Trophoblast cell (in vitro differentiated cells and primary cell): ENCODE results near the gene P2RX6.

Experiments
- DNase-seq, 2 donors: peaks; one replicate each; pipeline ENCODE4 v3.0.0-alpha.2; 2016
- H2AFZ ChIP-seq: 2 replicates; pipeline ENCODE4 v1.6.1; 2013; ENCODE audit warnings: low read length, moderate library complexity, mild to moderate bottlenecking; ENCODE audit not compliant: insufficient read depth, poor library complexity
- H2AK5ac ChIP-seq: 2 replicates; pipeline ENCODE4 v1.6.1; 2013; ENCODE audit warnings: mild to moderate bottlenecking, low read length
- H2BK120ac ChIP-seq: 2 replicates; pipeline ENCODE4 v1.6.1; 2013; ENCODE audit warnings: low read length, mild to moderate bottlenecking, moderate library complexity; ENCODE audit not compliant: insufficient read depth, poor library complexity
- H2BK12ac ChIP-seq: 2 replicates; pipeline ENCODE4 v1.6.1; 2013; ENCODE audit warnings: mild to moderate bottlenecking, low read length, moderate library complexity
- H2BK5ac ChIP-seq: 2 replicates; pipeline ENCODE4 v1.6.1; 2013; ENCODE audit warnings: low read length, low read depth, moderate library complexity, mild to moderate bottlenecking; ENCODE audit not compliant: poor library complexity
- H3K14ac ChIP-seq: 2 replicates; pipeline ENCODE4 v1.6.1; 2013; ENCODE audit warnings: mild to moderate bottlenecking, low read length
- H3K18ac ChIP-seq: 2 replicates; pipeline ENCODE4 v1.6.1; 2013; ENCODE audit warnings: mild to moderate bottlenecking, low read length
- H3K23ac ChIP-seq: 2 replicates; pipeline ENCODE4 v1.6.1; 2013; ENCODE audit warnings: low read length
- H3K27ac ChIP-seq: 2 replicates; pipeline ENCODE4 v1.5.1; 2013; ENCODE audit warnings: low read depth, mild to moderate bottlenecking, inconsistent platforms, low read length, moderate library complexity
- H3K27me3 ChIP-seq: 2 replicates; pipeline ENCODE4 v1.6.1; 2013; ENCODE audit warnings: inconsistent platforms, mild to moderate bottlenecking, low read length, moderate library complexity; ENCODE audit not compliant: insufficient read depth
- H3K36me3 ChIP-seq, 2 experiments: 1 replicate in 1 of 2; 2 replicates in 1 of 2; pipeline ENCODE4 v1.6.1; 2013; ENCODE audit warnings: low read length in 2 of 2, mild to moderate bottlenecking in 2 of 2, moderate library complexity in 1 of 2; ENCODE audit not compliant: insufficient read depth in 2 of 2, control insufficient read depth in 1 of 2
- H3K4ac ChIP-seq: 2 replicates; pipeline ENCODE4 v1.6.1; 2013; ENCODE audit warnings: low read depth, mild to moderate bottlenecking, low read length, moderate library complexity
- H3K4me1 ChIP-seq, 2 experiments: 1 replicate in 1 of 2; 2 replicates in 1 of 2; pipeline ENCODE4 v1.6.1; 2013; ENCODE audit warnings: low read length in 2 of 2, mild to moderate bottlenecking in 2 of 2, moderate library complexity in 1 of 2; ENCODE audit not compliant: insufficient read depth in 2 of 2, control insufficient read depth in 1 of 2
- H3K4me2 ChIP-seq: 2 replicates; pipeline ENCODE4 v1.6.1; 2013; ENCODE audit warnings: inconsistent platforms, mild to moderate bottlenecking, low read length, moderate library complexity
- H3K4me3 ChIP-seq: 2 replicates; pipeline ENCODE4 v1.5.1; 2013; ENCODE audit warnings: mild to moderate bottlenecking, low read depth, low read length, inconsistent platforms
- H3K79me1 ChIP-seq: one replicate; pipeline ENCODE4 v1.6.1; 2013; ENCODE audit warnings: low read length
- H3K79me2 ChIP-seq: 2 replicates; pipeline ENCODE4 v1.6.1; 2013; ENCODE audit warnings: low read length, mild to moderate bottlenecking; ENCODE audit not compliant: control insufficient read depth, insufficient read depth, poor library complexity
- H3K9ac ChIP-seq: 2 replicates; pipeline ENCODE4 v1.6.1; 2013; ENCODE audit warnings: mild to moderate bottlenecking, low read length
- H3K9me3 ChIP-seq: 2 replicates; pipeline ENCODE4 v1.6.1; 2013; ENCODE audit warnings: low read depth, mild to moderate bottlenecking, control low read depth, inconsistent platforms, low read length; ENCODE audit not compliant: insufficient read depth
- H4K12ac ChIP-seq: 2 replicates; pipeline ENCODE4 v1.6.1; 2013; ENCODE audit warnings: low read depth, mild to moderate bottlenecking, low read length, moderate library complexity
- H4K8ac ChIP-seq: 2 replicates; pipeline ENCODE4 v1.6.1; 2013; ENCODE audit warnings: low read depth, mild to moderate bottlenecking, low read length, moderate library complexity
- H4K91ac ChIP-seq: one replicate; pipeline ENCODE4 v1.6.1; 2013; ENCODE audit warnings: low read depth, mild to moderate bottlenecking, low read length, moderate library complexity
- WGBS: extraction: QIAGEN DNeasy Blood & Tissue Kit; methylation state at CpG from one replicate; pipeline ENCODE4 v1.1.7; 2013; ENCODE audit warnings: missing lambda C conversion rate; ENCODE audit not compliant: insufficient read length, insufficient coverage; ENCODE audit errors: extremely low coverage; 5-methylcytosine and 5-hydroxymethylcytosine counted together

Gene P2RX6

DNA sequence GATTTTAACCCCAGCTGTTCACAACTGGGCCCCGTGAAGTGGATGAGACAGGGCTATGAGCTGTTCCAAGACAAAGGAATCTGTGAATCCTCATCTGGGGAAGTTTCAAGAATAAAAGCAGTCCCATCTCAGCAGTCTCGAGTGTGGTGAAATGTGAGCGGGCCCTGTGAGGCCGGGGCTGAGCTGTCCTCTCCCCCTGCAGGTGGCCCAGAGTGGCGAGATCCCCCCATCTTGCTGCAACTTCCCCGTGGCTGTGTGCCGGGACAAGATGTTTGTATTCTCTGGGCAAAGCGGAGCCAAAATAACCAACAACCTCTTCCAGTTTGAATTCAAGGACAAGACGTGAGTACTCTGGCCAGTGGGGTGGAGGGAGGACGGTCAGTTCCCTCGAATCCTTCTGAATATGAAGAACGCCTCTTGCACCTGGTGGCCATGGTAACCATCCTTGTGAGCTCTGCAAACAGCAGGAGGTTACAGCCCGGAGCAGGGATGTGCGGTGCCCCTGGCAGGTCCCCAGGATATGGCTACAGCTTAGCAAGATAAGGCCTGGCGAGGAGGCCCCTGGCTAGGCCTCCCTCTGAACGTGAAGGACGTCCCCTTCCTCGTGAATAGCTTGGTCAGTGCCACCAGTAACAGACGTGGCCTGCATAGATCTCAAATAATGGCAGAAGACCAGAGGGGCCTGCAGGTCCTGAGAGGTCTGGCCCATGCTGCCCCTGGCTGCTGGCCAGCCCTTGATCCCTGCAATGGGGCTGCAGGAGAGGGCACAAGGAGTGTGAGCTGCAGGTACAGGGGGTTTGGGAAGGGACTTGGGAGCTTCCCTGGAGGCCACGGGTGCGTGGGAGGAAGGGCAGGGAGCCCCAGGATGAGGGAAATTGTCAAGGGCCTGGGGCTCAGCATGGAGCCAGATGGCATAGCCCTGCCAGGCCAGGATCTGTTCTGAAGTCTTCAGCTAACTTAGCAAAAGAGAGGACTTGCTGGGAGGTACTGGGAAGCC, 24.5 kb upstream of the P2RX6 start:
- peaks cover 2% of the 10 kb centered on the region for H3K9me3 ChIP-seq
- H2BK5ac ChIP-seq = no peak overlapping the region
- no peak overlapping the region for H2BK12ac ChIP-seq
- no peak overlapping the region for H3K23ac ChIP-seq
- no peak overlapping the region for H4K12ac ChIP-seq
- no peak overlapping the region for H2AFZ ChIP-seq
- no peaks in the 10 kb centered on the region for H3K79me2 ChIP-seq
- H3K4me3 ChIP-seq = no peak overlapping the region
- H2BK120ac ChIP-seq = no peak overlapping the region
- no peak overlapping the region for H3K18ac ChIP-seq
- no peaks in the 10 kb centered on the region for H3K27me3 ChIP-seq
- H2AK5ac ChIP-seq = no peak overlapping the region
- no peak overlapping the region for H3K4ac ChIP-seq
- H3K4me2 ChIP-seq = no peak overlapping the region
- H3K14ac ChIP-seq = no peak overlapping the region
- no peak overlapping the region for H4K91ac ChIP-seq
- DNase-seq = no peak
- peaks cover 66 to 69% of the 10 kb centered on the region in 2 experiments for H3K36me3 ChIP-seq
- H3K79me1 ChIP-seq = no peaks in the 10 kb centered on the region
- H3K4me1 ChIP-seq = no peaks in the 10 kb centered on the region
- H3K27ac ChIP-seq = no peak overlapping the region
- H4K8ac ChIP-seq = no peak overlapping the region
- no peak overlapping the region for H3K9ac ChIP-seq
- no CpG with 5 or more reads among the region's 21 CpGs for WGBS

DNA sequence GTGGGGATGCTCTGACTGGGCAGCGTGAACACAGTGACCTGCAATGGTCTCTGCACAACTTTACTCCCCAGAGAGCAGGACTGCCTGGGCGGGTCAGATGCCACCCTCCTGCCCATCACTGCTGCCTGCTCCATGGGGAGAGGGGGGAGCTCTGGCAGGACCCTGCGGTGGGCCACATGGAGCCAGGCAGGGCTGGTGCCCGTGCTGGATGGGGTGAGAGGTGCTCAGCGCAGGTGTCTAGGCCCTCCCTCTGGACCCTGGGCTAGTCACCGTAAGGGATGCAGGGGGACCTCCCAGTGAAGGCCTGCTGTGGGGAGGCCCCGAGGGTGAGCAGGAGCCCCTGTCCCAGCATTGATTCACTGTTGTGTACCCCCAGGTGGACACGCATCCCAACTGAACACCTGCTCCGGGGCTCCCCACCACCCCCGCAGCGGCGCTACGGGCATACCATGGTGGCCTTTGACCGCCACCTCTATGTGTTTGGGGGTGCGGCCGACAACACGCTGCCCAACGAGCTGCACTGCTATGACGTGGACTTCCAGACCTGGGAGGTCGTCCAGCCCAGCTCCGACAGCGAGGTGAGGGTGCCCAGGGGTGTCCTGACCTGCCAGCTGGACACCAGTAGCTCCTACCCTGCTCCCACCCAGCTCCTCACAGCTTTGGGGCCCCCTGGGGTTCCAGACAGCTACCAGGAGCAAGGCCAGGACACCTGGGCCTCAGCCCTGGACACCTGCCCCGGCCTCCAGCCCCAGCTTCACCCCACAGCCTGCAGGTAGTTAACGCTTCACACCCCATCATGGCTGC, 23.5 kb upstream of the P2RX6 start:
- no peak overlapping the region for H3K14ac ChIP-seq
- DNase-seq = no peak
- H3K4me2 ChIP-seq = no peak overlapping the region
- WGBS = no CpG with 5 or more reads among the region's 24 CpGs
- H3K18ac ChIP-seq = no peak overlapping the region
- no peak overlapping the region for H3K23ac ChIP-seq
- no peak overlapping the region for H4K8ac ChIP-seq
- no peak overlapping the region for H3K4ac ChIP-seq
- H3K27me3 ChIP-seq = no peaks in the 10 kb centered on the region
- no peak overlapping the region for H2BK120ac ChIP-seq
- peaks cover 2% of the 10 kb centered on the region for H3K9me3 ChIP-seq
- no peak overlapping the region for H3K27ac ChIP-seq
- H3K36me3 ChIP-seq = peaks cover 70 to 71% of the 10 kb centered on the region in 2 experiments
- no peaks in the 10 kb centered on the region for H3K79me1 ChIP-seq
- H4K91ac ChIP-seq = no peak overlapping the region
- H3K4me3 ChIP-seq = no peak overlapping the region
- no peak overlapping the region for H2BK5ac ChIP-seq
- no peak overlapping the region for H2AK5ac ChIP-seq
- H4K12ac ChIP-seq = no peak overlapping the region
- H3K79me2 ChIP-seq = no peaks in the 10 kb centered on the region
- H3K4me1 ChIP-seq = no peaks in the 10 kb centered on the region
- H2BK12ac ChIP-seq = no peak overlapping the region
- no peak overlapping the region for H2AFZ ChIP-seq
- H3K9ac ChIP-seq = no peak overlapping the region

DNA sequence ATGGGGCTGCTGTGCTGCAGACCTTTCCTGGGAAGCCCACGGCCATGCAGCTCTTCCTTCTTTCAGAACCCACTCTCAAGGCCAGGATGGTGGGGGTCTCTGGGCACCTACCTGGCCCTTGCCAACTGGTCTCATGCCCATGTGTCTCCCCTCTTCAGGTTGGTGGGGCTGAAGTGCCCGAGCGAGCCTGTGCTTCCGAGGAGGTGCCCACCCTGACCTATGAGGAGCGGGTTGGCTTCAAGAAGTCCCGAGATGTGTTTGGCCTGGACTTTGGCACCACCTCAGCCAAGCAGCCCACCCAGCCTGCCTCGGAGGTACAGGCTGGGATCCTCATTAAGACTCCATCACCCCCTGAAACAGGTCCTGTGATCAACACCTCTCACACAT, 22.9 kb upstream of the P2RX6 start:
- H4K8ac ChIP-seq = no peak overlapping the region
- H2AK5ac ChIP-seq = no peak overlapping the region
- no peak overlapping the region for H3K4ac ChIP-seq
- H3K23ac ChIP-seq = no peak overlapping the region
- no peaks in the 10 kb centered on the region for H3K4me1 ChIP-seq
- no peaks in the 10 kb centered on the region for H3K27me3 ChIP-seq
- no peak overlapping the region for H3K27ac ChIP-seq
- H4K12ac ChIP-seq = no peak overlapping the region
- no peak overlapping the region for H3K4me3 ChIP-seq
- no peak overlapping the region for H3K18ac ChIP-seq
- H3K9me3 ChIP-seq = peaks cover 2% of the 10 kb centered on the region
- H2BK5ac ChIP-seq = no peak overlapping the region
- no peak overlapping the region for H3K14ac ChIP-seq
- no peak overlapping the region for H2BK12ac ChIP-seq
- DNase-seq = no peak
- peaks cover 75 to 77% of the 10 kb centered on the region in 2 experiments for H3K36me3 ChIP-seq
- no peaks in the 10 kb centered on the region for H3K79me1 ChIP-seq
- H4K91ac ChIP-seq = no peak overlapping the region
- WGBS = no CpG with 5 or more reads among the region's 7 CpGs
- no peak overlapping the region for H2AFZ ChIP-seq
- H2BK120ac ChIP-seq = no peak overlapping the region
- no peak overlapping the region for H3K9ac ChIP-seq
- H3K4me2 ChIP-seq = no peak overlapping the region
- H3K79me2 ChIP-seq = no peaks in the 10 kb centered on the region

DNA sequence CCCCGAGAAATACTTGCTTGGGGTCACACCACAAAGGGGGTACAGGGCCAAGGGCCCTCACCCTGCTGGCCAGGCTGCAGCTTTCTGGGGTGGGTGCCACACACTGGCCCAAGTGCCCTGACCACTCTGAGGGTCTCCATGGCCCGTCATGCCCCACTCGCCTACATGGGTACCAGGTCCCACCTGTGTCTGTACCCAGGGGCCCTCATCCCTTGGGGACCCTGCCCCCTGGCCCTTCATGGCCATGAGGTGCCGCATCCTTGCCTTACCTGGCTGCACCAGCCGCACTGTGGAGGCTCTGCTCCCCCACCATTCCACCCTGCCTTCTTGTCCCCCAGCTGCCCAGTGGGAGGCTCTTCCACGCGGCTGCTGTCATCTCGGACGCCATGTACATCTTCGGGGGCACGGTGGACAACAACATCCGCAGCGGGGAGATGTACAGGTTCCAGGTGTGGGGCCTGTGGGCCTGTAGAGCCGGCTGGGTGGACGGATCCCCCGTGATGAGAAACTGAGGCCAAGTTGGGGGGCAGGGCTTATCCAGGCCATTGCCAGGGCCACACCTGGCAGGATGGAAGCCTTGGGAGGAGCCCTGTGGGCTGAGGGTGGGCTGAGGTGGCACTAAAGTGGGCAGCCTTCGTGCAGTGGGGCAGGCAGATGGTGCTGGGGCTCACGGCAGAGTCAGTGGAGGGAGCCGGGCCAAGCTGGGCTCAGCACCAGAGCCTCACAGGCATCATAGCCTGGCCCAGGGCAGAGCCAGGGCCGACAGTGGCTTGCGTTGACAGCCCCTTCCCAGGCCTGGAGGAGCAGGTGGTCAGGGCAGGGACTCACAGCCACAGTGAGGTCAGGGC, 22.3 kb upstream of the P2RX6 start:
- Histone ChIP-seq H3K14ac (no peak overlapping the region), H2BK120ac (no peak overlapping the region), H3K4me1 (no peaks in the 10 kb centered on the region), H3K27ac (no peak overlapping the region), H2AK5ac (no peak overlapping the region), H2BK12ac (no peak overlapping the region), H3K18ac (no peak overlapping the region), H3K79me1 (no peaks in the 10 kb centered on the region), H4K8ac (no peak overlapping the region), H3K9ac (no peak overlapping the region), H2AFZ (no peak overlapping the region), H3K9me3 (peaks cover 2% of the 10 kb centered on the region), H2BK5ac (no peak overlapping the region), H3K4me3 (no peak overlapping the region), H3K4ac (no peak overlapping the region), H3K27me3 (no peaks in the 10 kb centered on the region), H3K36me3 (peaks cover 77% of the 10 kb centered on the region in 2 experiments), H4K91ac (no peak overlapping the region), H4K12ac (no peak overlapping the region), H3K4me2 (no peak overlapping the region), H3K23ac (no peak overlapping the region), H3K79me2 (no peaks in the 10 kb centered on the region)
- WGBS = no CpG with 5 or more reads among the region's 21 CpGs
- DNase-seq = no peak
